Right ventricle myocardium inferior (tissue), 1 donor: ENCODE data around the gene PLEKHA1. TPM values are rescaled to one million over a fixed set of nuclear protein-coding genes. Genes with fewer than 3 reads are reported as not detected.
A peak's percentile ranks its signal among the peaks of the same experiment; 100 is the strongest.

ENCODE experiments used
- ATAC-seq: fragments of 200-7000 bp; cut with Tn5 transposase; one replicate; pipeline ENCODE4 v1.9.1; 2020; ENCODE audit warnings: mild to moderate bottlenecking, moderate library complexity
- DNase-seq: peaks from one replicate; pipeline ENCODE4 v3.0.0; 2021; ENCODE audit errors: missing footprints
- intact Hi-C: fragments of 100-400 bp; cut with DNase I; formaldehyde crosslinking; loops from one replicate; pipeline ENCODE4 v1.11.0; 2022
- total RNA-seq: library from RNA; stranded (reverse); fragmentation: NEBNext Ultra II Directional; extraction: Animal tissue kit (Norgen Biotek cat#: 25700); gene quantifications from one replicate; pipeline ENCODE4 v1.2.1, GENCODE V29; 2021
- donor health status: DM: no; HTN: yes; CAD: no; lungs with severe emphysema.

The PLEKHA1 gene
- total RNA-seq, 1 donor from 2014 or later: 68.0 TPM

- no peak for DNase-seq
- intact Hi-C loops: no loop called here
- no peak for ATAC-seq
Observed at GRCh38 chr10:122373108-122373507, 1.4 kb upstream of the PLEKHA1 start.

DNA sequence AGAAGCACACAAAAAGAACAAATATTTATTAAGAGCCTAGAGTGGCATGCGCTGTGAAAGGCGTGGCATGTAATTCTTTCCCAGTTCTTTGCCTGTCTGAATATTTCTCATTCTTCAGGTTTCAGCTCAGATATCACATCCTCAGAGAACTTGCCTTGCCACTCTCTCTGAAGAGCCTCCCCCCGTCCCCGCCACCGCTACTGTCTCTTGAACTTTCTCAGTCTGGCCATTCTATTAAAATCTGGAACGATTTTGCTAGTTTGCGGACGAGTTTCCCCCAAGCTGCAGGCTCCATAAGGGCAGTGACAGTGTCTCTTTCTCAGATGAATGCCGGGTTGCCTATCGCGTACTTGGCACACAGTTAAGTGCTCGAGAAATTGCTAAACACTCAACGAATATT lies 787 bp upstream of the PLEKHA1 start:
- DNase-seq (no peak), ATAC-seq (no peak)
- intact Hi-C loops: loop anchor here (2.0 kb wide), 1 partner anchor 31 kb away; no protein-coding TSS in a partner anchor

GRCh38 chr10:122374859-122375678 lies 561 bp downstream of the PLEKHA1 start:
- peak; percentile 24 for ATAC-seq
- peak; percentile 74 for DNase-seq
- intact Hi-C loops: loop anchor here (2.0 to 5.0 kb wide), 2 partner anchors 32 to 42 kb away; no protein-coding TSS in a partner anchor

- intact Hi-C loops: loop anchor here (2.0 to 5.0 kb wide), 2 partner anchors 33 to 42 kb away; no protein-coding TSS in a partner anchor
- no peak for DNase-seq
- ATAC-seq: no peak
Observed at GRCh38 chr10:122375679-122376160, 1.2 kb downstream of the PLEKHA1 start.

DNA sequence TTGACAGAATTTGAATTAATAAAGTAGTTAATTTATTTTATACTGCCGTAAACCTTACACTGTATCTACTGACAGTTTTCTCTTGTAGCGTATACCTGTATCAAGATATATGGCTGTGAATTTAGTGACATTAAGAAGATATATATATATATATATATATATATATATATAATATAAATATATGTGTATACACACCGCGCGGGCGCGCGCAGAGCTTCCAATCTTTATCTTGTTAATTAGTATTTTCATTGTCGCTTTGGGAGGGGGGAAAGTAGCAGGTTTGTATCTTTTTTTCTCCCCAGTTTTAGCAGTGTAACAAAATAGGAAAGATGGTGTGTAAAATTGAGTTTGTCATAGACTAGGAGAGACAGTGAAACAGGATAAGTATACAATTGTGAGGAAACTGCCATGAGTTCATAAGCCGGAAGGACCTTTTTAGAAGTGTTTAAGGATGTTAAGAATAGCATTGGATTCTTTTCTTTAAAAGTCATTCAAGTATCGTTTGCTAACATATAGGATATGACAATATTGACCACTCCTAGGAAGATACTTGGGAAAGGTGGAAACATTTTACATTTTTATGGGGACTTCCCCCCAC lies 2.0 kb downstream of the PLEKHA1 start:
- intact Hi-C loops: loop anchor here (5.0 kb wide), 1 partner anchor 41 kb away; no protein-coding TSS in a partner anchor
- no peak for ATAC-seq

DNA sequence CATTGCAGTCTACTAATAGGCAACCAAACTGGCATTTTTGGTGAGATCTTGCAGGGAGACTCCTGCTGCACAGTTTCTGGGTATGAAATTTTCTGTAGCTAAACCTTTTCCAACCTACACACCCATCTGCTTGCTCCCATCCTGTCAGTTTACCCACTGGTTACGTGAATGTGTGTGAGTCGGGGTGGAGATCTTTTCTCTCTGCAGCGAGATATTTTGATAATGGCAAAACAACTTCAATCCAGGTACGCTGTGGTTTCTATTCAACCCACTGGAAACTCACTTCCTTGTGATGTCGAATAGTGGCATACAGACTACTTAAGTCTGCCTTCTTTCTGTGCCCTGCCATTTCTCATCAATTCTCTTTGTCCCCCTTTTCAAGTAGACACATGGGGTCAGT lies 4.5 kb downstream of the PLEKHA1 start:
- DNase-seq (no peak), ATAC-seq (no peak)
- intact Hi-C loops: loop anchor here (5.0 kb wide), 1 partner anchor 38 kb away; no protein-coding TSS in a partner anchor

More for the DNA sequence above, 2.0 kb downstream of the PLEKHA1 start:
- no peak for DNase-seq

- DNase-seq (no peak), ATAC-seq (no peak)
- intact Hi-C loops: loop anchor here (5.0 kb wide), 1 partner anchor 38 kb away; no protein-coding TSS in a partner anchor
Observed at GRCh38 chr10:122379537-122379936, 5.0 kb downstream of the PLEKHA1 start.

GRCh38 chr10:122380703-122381102 lies 6.2 kb downstream of the PLEKHA1 start:
- intact Hi-C loops: no loop called here
- no peak for ATAC-seq

DNA sequence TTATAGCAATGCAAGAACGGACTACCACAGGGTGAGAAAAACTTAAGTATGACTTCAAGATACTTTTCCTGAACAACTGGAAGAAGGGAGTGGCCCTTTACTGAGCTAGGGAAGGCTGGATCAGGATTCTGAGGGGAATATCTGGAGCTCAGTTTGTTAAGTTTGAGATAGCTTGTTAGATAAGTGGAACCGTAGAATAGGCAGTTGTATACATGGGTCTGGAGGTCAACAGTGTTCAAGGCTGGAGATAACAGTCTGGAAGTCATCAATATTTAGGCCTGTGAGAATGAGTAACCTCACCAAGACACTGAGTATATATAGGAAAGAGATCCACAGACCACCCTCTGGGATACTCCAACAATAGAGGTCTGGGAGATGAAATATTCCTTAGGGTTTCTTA lies 7.2 kb downstream of the PLEKHA1 start:
- no peak for DNase-seq
- intact Hi-C loops: no loop called here
- no peak for ATAC-seq

More at GRCh38 chr10:122380703-122381102, 6.2 kb downstream of the PLEKHA1 start:
- no peak for DNase-seq

- ATAC-seq (no peak), DNase-seq (no peak)
- intact Hi-C loops: no loop called here
Observed at GRCh38 chr10:122386514-122386913, 12.0 kb downstream of the PLEKHA1 start.

DNA sequence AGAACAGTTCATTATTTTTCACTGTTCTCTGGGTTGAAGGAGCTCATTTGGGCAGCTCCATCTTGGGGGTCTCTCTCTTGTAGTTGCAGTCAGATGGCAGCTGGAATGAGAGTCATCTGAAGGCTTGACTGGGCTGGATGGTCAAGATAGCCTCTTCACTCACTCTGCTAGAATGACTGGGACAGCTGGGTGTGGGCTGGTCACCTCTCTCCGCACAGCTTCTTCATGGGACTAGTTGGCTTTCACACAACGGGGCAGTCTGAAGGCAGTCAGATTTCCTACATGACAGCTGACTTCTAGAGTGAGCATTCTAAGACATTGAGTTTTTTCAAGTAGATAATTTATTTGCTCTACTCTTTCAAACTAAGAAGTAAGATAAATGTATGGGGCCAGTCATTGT lies 13.1 kb downstream of the PLEKHA1 start:
- DNase-seq: no peak
- no peak for ATAC-seq
- intact Hi-C loops: no loop called here

DNA sequence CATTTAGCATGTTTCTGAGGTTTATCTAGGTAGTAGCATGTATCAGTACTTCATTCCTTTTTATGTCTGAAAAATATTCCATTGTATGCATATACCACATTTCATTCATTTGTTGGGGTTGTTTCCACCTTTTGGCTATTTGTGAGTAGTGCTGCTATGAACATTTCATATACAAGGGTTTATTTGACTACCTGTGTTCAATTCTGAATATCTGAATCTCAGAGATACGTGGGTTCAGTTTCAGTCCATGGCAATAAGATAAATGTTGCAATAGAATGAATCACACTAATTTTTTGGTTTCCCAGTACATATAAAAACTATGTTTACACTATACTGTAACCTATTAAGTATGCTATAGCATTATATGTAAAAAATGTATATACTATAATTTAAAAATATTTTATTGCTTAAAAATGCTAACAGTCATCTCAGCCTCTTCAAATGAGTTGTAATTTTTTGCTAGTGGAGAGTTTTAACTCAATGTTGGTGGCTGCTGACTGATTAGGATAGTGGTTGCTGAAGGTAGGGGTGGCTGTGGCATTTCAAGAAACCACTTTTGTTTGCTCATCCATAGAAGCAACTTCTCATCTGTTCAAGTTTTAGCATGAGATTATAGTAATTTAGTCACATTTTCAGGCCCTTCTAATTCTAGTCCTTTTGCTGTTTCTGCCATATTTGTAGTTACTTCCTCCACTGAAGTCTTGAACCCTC lies 13.9 kb downstream of the PLEKHA1 start:
- no peak for ATAC-seq
- intact Hi-C loops: no loop called here

GRCh38 chr10:122390271-122390670 lies 15.8 kb downstream of the PLEKHA1 start:
- no peak for ATAC-seq
- DNase-seq: no peak
- intact Hi-C loops: no loop called here

More for the DNA sequence above, 13.9 kb downstream of the PLEKHA1 start:
- no peak for DNase-seq

DNA sequence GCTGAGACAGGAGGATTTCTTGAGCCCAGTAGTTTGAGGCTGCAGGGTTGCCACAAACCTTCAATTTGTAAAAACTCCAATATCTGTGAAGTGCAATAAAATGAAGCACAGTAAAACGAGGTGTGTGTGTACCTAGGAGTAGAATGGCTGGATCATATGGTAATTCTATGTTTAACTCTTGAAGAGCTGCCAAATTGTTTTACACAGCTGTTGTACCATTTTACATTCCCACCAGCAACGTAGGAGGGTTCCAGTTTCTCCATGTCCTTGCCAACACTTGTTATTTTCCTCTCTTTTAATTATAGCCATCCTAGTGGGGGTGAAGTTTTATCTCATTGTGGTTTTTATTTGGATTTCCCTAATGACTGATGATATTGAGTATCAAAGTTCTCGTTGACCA lies 16.2 kb downstream of the PLEKHA1 start:
- DNase-seq: no peak
- no peak for ATAC-seq
- intact Hi-C loops: no loop called here

- peak; percentile 81 for ATAC-seq
Observed at GRCh38 chr10:122391875-122392274, 17.4 kb downstream of the PLEKHA1 start.

DNA sequence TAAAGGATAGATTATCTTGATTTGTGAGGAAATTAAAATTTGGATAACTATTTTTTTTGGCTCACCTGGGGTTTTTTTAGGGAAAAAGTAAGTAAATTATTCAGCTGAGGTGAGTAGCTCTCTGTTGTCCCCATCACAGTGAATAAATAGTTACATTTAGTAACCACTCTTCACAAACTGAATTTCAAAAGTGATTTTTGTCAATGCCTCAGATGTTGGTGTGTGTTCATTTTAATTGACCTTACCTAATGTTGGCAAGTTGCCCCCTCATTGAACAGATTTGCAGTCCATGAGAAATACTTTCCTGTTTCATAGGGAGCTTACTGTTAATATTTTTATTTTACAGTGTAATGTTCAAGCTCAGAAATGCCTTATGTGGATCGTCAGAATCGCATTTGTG lies 18.3 kb downstream of the PLEKHA1 start:
- ATAC-seq: no peak
- intact Hi-C loops: no loop called here

More at GRCh38 chr10:122391875-122392274, 17.4 kb downstream of the PLEKHA1 start:
- intact Hi-C loops: no loop called here
- DNase-seq: no peak

GRCh38 chr10:122393288-122393687 lies 18.8 kb downstream of the PLEKHA1 start:
- ATAC-seq (no peak), DNase-seq (no peak)
- intact Hi-C loops: no loop called here

More for the DNA sequence above, 18.3 kb downstream of the PLEKHA1 start:
- DNase-seq: no peak

DNA sequence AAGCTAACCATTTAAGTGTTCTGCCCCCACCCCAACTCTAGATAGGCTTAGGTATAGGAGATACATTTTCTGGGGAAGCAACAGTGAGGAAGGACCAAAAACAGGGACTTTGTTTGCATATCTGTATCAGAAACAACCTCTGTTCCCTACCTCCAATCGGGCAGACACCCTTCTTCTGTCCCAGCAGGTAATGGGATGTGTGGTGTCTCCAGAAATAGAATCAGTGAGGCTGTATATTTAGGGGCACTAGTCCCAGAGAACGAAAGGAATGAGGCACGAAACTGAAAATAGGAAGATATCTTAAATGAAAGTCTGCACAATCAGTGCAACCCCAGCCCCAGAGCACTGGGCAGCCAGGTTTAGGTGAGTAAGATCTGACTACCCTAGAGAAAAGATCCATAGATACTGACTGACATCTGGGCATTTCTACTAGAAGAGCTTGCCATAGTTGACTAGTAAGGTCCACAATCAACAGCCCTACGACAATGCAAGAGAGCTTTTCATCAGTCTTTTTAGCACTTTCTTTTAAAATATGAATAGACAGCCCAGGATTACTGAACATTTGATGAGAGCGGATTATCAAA lies 28.1 kb downstream of the PLEKHA1 start:
- DNase-seq (peak; percentile 39), ATAC-seq (peak; percentile 20)
- intact Hi-C loops: no loop called here

GRCh38 chr10:122404576-122404975 lies 30.1 kb downstream of the PLEKHA1 start:
- intact Hi-C loops: no loop called here
- no peak for ATAC-seq
- DNase-seq: no peak
